DMS114 treated with DMSO at 0.1 percent for 48 hours (cell line): ENCODE results near the gene LRRC3.
"Not testable (repeated sequence)": the region's sequence is repeated elsewhere in the genome, so short reads cannot be mapped to it uniquely, and the experiment has no call there.

Experiments
- DNase-seq: peaks from one replicate; lab custom pipeline; 2025; ENCODE audit not compliant: unreplicated experiment; lab: John Stamatoyannopoulos, UW

Gene LRRC3

GRCh38 chr21:44495611-44496563, 40.6 kb downstream of the LRRC3 start:
- DNase-seq = no peak

GRCh38 chr21:44496564-44497550, 41.5 kb downstream of the LRRC3 start:
- no peak for DNase-seq

- no peak for DNase-seq
Measured at GRCh38 chr21:44497703-44498126, 42.4 kb downstream of the LRRC3 start.

DNA sequence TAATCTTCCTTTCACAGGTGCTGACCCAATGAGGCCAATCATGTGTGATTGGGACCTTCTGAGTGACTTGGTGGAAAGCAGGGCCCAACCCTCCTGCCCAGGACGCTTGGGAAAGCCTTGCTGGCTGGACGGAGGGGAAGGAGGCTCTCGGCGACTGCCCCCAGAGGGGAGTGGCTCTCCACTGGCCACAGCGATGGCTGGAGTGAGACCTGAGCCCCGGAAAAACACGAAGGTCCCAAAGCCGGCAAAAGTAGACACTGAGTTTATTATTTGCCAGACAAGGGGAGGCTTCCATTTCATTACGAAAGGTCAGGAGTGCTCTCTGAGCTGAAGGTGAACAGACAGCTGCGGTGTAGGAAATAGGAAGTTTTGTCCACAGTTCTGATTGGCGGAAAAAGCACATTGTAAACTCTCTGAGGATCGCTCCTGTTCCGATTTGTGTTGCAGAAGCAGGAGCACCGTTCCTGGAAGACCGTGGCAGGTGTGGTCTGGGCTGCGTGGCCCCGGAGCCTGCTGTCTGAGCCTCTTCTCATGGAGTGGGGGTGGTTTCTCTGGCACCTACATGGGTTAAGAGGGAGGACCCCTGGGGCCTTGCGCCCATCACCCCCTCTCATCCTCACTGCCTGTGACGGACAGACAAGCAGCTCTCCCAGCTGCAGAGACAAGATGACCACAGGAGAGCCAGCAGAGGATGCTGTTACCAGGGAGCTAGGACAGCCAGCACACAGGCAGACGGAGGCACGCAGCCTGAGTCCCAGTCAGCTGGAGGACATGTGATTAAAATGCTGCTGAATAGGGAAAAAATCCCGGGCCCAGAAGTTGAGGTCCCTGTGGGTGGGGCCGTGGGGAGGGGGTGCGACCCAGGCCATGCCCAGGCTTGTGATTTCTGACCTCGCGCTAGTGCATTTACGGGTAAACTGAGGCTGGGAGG, 43.2 kb downstream of the LRRC3 start:
- DNase-seq = no peak

GRCh38 chr21:44499211-44499560, 43.9 kb downstream of the LRRC3 start:
- no peak for DNase-seq

DNA sequence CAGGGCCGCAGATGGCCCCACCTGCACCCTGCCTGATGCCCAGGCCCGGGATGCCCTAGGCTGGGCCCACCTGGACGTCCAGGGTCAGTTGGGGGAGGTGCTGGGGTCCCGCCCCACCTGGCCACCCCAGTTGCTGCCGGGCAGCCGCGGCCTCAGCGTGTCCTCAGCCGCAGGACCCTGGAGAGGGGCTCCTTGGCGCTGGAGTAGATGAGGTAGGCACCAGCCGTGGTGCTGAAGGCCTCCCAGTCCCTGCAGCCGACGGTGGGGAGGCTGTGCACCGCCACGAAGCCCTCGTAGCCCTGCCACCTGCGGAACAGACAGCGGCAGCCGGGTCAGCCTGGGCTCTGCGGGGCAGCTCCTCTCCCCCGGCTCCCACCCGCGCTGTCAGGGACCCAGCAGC, 44.3 kb downstream of the LRRC3 start:
- no peak for DNase-seq

- no peak for DNase-seq
Measured at GRCh38 chr21:44500111-44500510, 44.8 kb downstream of the LRRC3 start.

- DNase-seq = no peak
Measured at GRCh38 chr21:44502171-44502958, 47.1 kb downstream of the LRRC3 start.

GRCh38 chr21:44503006-44503889, 47.9 kb downstream of the LRRC3 start:
- not testable (repeated sequence) for DNase-seq

DNA sequence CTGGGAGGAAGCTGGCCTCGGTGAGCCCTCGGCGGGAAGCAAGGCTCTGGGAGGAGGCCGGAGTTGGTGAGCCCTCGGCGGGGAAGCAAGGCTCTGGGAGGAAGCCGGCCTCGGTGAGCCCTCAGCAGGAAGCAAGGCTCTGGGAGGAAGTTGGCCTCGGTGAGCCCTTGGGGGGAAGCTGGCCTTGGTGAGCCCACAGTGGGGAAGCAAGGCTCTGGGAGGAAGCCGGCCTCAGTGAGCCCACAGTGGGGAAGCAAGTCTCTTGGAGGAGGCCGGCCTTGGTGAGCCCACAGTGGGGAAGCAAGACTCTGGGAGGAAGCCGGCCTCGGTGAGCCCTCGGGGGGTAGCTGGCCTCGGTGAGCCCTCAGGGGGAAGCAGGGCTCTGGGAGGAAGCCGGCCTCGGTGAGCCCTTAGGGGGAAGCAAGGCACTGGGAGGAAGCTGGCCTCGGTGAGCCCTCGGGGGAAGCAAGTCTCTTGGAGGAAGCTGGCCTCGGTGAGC, 48.6 kb downstream of the LRRC3 start:
- DNase-seq = no peak

DNA sequence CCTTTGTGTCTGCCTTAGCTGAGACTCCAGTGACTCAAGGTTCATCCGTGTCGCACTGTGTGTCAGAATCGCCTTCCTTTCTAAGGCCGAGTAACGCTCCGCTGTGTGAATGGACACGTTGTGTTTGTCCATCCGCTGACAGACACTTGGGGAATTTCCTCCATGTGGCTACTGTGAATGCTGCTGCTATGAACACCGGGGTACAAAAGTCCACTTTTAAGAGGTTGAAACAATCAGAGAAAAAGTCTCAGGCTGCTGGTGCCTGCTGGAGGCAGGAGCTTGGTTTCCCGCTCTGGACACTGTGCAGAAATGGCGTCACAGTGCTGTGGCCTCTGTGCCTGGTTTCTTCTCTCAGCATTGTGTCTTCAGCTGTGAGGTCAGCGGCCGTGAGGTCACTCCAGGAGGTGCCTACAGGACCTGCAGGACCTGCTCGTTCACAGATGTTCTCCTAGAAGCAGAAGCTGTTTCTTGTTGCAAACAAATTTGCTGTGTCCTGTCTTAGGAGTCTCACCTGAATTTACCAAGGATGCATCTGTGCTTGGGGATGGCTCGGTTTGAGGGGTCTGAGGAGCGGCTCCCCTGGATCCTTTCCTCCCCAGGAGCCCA, 50.5 kb downstream of the LRRC3 start:
- no peak for DNase-seq

- no peak for DNase-seq
Measured at GRCh38 chr21:44506279-44507255, 51.3 kb downstream of the LRRC3 start.

DNA sequence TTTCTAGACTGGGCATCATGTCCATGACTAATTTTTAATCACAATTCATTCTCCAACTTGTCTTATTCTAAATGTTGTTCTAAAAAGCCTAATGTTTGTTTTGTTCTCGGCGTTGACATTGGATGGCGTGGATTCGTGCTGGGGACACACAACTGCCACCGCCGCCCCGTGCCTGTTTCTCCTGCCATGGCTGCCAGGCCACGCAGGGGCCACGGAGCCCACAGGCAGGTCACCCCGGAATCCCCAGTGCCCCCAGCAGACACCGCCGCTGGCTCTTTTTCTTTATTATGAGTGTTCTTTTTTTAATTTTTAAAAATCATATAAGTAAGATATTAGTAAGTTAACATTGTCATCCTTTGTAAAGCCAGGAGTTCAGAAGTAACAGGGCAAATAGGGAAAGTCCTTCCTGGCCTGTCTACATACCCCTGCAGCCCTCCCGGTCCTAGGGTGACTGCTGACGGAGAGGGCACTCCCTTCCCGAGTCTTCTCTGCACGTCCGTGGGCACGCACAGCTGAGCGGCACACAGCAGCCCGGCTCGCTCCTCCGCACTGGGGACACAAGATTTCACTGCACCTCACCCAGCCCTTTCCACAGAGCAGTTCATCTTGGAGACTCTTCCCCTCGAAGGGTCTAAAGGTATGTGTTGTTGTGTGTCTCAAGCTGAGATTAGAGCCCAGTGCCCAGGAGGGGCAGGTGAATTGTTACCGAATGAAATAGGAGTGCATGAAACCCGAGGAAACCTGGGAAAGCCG, 52.5 kb downstream of the LRRC3 start:
- DNase-seq = no peak

GRCh38 chr21:44508426-44508710, 53.1 kb downstream of the LRRC3 start:
- DNase-seq = no peak

- no peak for DNase-seq
Measured at GRCh38 chr21:44508711-44509445, 53.6 kb downstream of the LRRC3 start.

GRCh38 chr21:44509539-44509938, 54.2 kb downstream of the LRRC3 start:
- DNase-seq = no peak
